ENCODE measurements around the gene ZCWPW1. TPM values are rescaled to one million over a fixed set of nuclear protein-coding genes. Genes with fewer than 3 reads are reported as not detected.

The ZCWPW1 gene
- total RNA-seq, 1 donor from 2014 or later = 1.8 TPM

- no peaks in the 10 kb centered on the region for H3K27me3 Mint-ChIP-seq (ENCODE audit: low read depth)
- no peak for DNase-seq (ENCODE audit: low read depth, low spot score)
- no peak overlapping the region for H3K4me3 Mint-ChIP-seq
- no peak for TF ChIP-seq CTCF (conservative IDR thresholded peaks at IDR 0.05)
- H3K4me1 Mint-ChIP-seq = peaks cover 8% of the 10 kb centered on the region
- no peaks in the 10 kb centered on the region for H3K9me3 Mint-ChIP-seq
- no peak overlapping the region for H3K27ac Mint-ChIP-seq (ENCODE audit: unreplicated experiment)
- no peaks in the 10 kb centered on the region for H3K36me3 Mint-ChIP-seq (ENCODE audit: low read depth)
Observed at GRCh38 chr7:100466653-100467605, 38.4 kb upstream of the ZCWPW1 start.

- H3K36me3 Mint-ChIP-seq (ENCODE audit: low read depth) = no peaks in the 10 kb centered on the region
- no peak overlapping the region for H3K27ac Mint-ChIP-seq (ENCODE audit: unreplicated experiment)
- H3K27me3 Mint-ChIP-seq (ENCODE audit: low read depth) = no peaks in the 10 kb centered on the region
- no peak overlapping the region for H3K4me3 Mint-ChIP-seq
- DNase-seq (ENCODE audit: low read depth, low spot score) = no peak
- TF ChIP-seq CTCF (conservative IDR thresholded peaks at IDR 0.05) = peak; percentile 58
- no peaks in the 10 kb centered on the region for H3K9me3 Mint-ChIP-seq
- H3K4me1 Mint-ChIP-seq = peaks cover 8% of the 10 kb centered on the region
Observed at GRCh38 chr7:100465702-100466311, 37.3 kb upstream of the ZCWPW1 start.

- Mint-ChIP-seq H3K27me3 (ENCODE audit: low read depth) (no peaks in the 10 kb centered on the region), H3K27ac (ENCODE audit: unreplicated experiment) (no peak overlapping the region), H3K9me3 (no peaks in the 10 kb centered on the region), H3K4me1 (peaks cover 8% of the 10 kb centered on the region), H3K36me3 (ENCODE audit: low read depth) (no peaks in the 10 kb centered on the region), H3K4me3 (no peak overlapping the region)
- DNase-seq (ENCODE audit: low read depth, low spot score) = no peak
- TF ChIP-seq CTCF (conservative IDR thresholded peaks at IDR 0.05) = no peak
Observed at GRCh38 chr7:100465299-100465698, 36.8 kb upstream of the ZCWPW1 start.

- peaks cover 8% of the 10 kb centered on the region for H3K4me1 Mint-ChIP-seq
- H3K4me3 Mint-ChIP-seq = no peak overlapping the region
- TF ChIP-seq CTCF (conservative IDR thresholded peaks at IDR 0.05) = no peak
- H3K36me3 Mint-ChIP-seq (ENCODE audit: low read depth) = no peaks in the 10 kb centered on the region
- no peaks in the 10 kb centered on the region for H3K27me3 Mint-ChIP-seq (ENCODE audit: low read depth)
- H3K27ac Mint-ChIP-seq (ENCODE audit: unreplicated experiment) = no peak overlapping the region
- no peak for DNase-seq (ENCODE audit: low read depth, low spot score)
- H3K9me3 Mint-ChIP-seq = no peaks in the 10 kb centered on the region
Observed at GRCh38 chr7:100464791-100465190, 36.3 kb upstream of the ZCWPW1 start.

- H3K4me1 Mint-ChIP-seq = peaks cover 8% of the 10 kb centered on the region
- H3K27ac Mint-ChIP-seq (ENCODE audit: unreplicated experiment) = peak within 1 kb of the TSS; percentile 85
- no peak for TF ChIP-seq CTCF (conservative IDR thresholded peaks at IDR 0.05)
- H3K27me3 Mint-ChIP-seq (ENCODE audit: low read depth) = no peaks in the 10 kb centered on the region
- no peaks in the 10 kb centered on the region for H3K9me3 Mint-ChIP-seq
- H3K4me3 Mint-ChIP-seq = no peak within 1 kb of the TSS
- no peaks in the 10 kb centered on the region for H3K36me3 Mint-ChIP-seq (ENCODE audit: low read depth)
- DNase-seq (ENCODE audit: low read depth, low spot score) = no peak
Observed at GRCh38 chr7:100464210-100464660, 35.7 kb upstream of the ZCWPW1 start, which contains the start of gene SPACDR. Gene SPACDR, minus strand, starts transcription at chr7:100464260. Its CDS starts 235 bp downstream, at chr7:100464025.

All from neural crest cell (in vitro differentiated cells).